ENCODE measurements around the gene ELP6.
"Not testable (repeated sequence)": the region's sequence is repeated elsewhere in the genome, so short reads cannot be mapped to it uniquely, and the experiment has no call there.

The ELP6 gene

GRCh38 chr3:47464588-47464987, 48.9 kb downstream of the ELP6 start:
- Histone ChIP-seq H3K4me1 (ENCODE audit: insufficient read depth, insufficient read length) (peaks cover 2% of the 10 kb centered on the region), H3K27me3 (ENCODE audit: insufficient read depth, insufficient read length) (no peaks in the 10 kb centered on the region), H3K9me3 (ENCODE audit: insufficient read depth, low read length) (peaks cover 4% of the 10 kb centered on the region; the same call in 1 of the 2 replicates), H3K4me3 (ENCODE audit: insufficient read length, low read depth) (no peak overlapping the region), H3K36me3 (ENCODE audit: insufficient read depth, insufficient read length, low read length) (peaks cover 3% of the 10 kb centered on the region), H3K9ac (ENCODE audit: insufficient read length, low read depth) (no peak overlapping the region)
- no peak for TF ChIP-seq SUZ12 (IDR thresholded peaks at IDR 0.05; ENCODE audit: extremely low read depth, insufficient read depth, insufficient read length)
- TF ChIP-seq YY1 (IDR thresholded peaks at IDR 0.05; ENCODE audit: insufficient read depth, insufficient read length) = no peak
- no peak for TF ChIP-seq ZNF274 (IDR thresholded peaks at IDR 0.05; ENCODE audit: low read depth, low read length)
- DNase-seq (ENCODE audit: low read depth, low spot score) = no peak

- H3K4me3 ChIP-seq (ENCODE audit: insufficient read length, low read depth); H3K9me3 ChIP-seq (ENCODE audit: insufficient read depth, low read length); H3K4me1 ChIP-seq (ENCODE audit: insufficient read depth, insufficient read length); H3K36me3 ChIP-seq (ENCODE audit: insufficient read depth, insufficient read length, low read length); H3K9ac ChIP-seq (ENCODE audit: insufficient read length, low read depth); H3K27me3 ChIP-seq (ENCODE audit: insufficient read depth, insufficient read length); DNase-seq (ENCODE audit: low read depth, low spot score): not testable (repeated sequence)
These were observed 53.9 kb downstream of the ELP6 start for GRCh38 chr3:47459534-47460085.

- Histone ChIP-seq H3K4me3 (ENCODE audit: insufficient read length, low read depth) (no peak overlapping the region), H3K4me1 (ENCODE audit: insufficient read depth, insufficient read length) (no peaks in the 10 kb centered on the region), H3K27me3 (ENCODE audit: insufficient read depth, insufficient read length) (no peaks in the 10 kb centered on the region), H3K9ac (ENCODE audit: insufficient read length, low read depth) (no peak overlapping the region), H3K36me3 (ENCODE audit: insufficient read depth, insufficient read length, low read length) (peaks cover 3% of the 10 kb centered on the region), H3K9me3 (ENCODE audit: insufficient read depth, low read length) (peaks cover 4% of the 10 kb centered on the region; the same call in 1 of the 2 replicates)
- TF ChIP-seq YY1 (IDR thresholded peaks at IDR 0.05; ENCODE audit: insufficient read depth, insufficient read length) = no peak
- no peak for TF ChIP-seq SUZ12 (IDR thresholded peaks at IDR 0.05; ENCODE audit: extremely low read depth, insufficient read depth, insufficient read length)
- TF ChIP-seq ZNF274 (IDR thresholded peaks at IDR 0.05; ENCODE audit: low read depth, low read length) = no peak
- DNase-seq (ENCODE audit: low read depth, low spot score) = no peak
These were observed 56.5 kb downstream of the ELP6 start for GRCh38 chr3:47456984-47457383.

GRCh38 chr3:47455806-47456452, 57.6 kb downstream of the ELP6 start:
- DNase-seq (ENCODE audit: low read depth, low spot score) = no peak
- Histone ChIP-seq H3K9ac (ENCODE audit: insufficient read length, low read depth) (no peak overlapping the region), H3K4me1 (ENCODE audit: insufficient read depth, insufficient read length) (no peaks in the 10 kb centered on the region), H3K27me3 (ENCODE audit: insufficient read depth, insufficient read length) (no peaks in the 10 kb centered on the region), H3K4me3 (ENCODE audit: insufficient read length, low read depth) (no peak overlapping the region), H3K9me3 (ENCODE audit: insufficient read depth, low read length) (peaks cover 4% of the 10 kb centered on the region; the same call in 1 of the 2 replicates), H3K36me3 (ENCODE audit: insufficient read depth, insufficient read length, low read length) (peaks cover 3% of the 10 kb centered on the region)
- TF ChIP-seq YY1 (IDR thresholded peaks at IDR 0.05; ENCODE audit: insufficient read depth, insufficient read length) (no peak), ZNF274 (IDR thresholded peaks at IDR 0.05; ENCODE audit: low read depth, low read length) (no peak), SUZ12 (IDR thresholded peaks at IDR 0.05; ENCODE audit: extremely low read depth, insufficient read depth, insufficient read length) (no peak)

GRCh38 chr3:47452453-47453215, 60.9 kb downstream of the ELP6 start:
- no peaks in the 10 kb centered on the region for H3K9me3 ChIP-seq (ENCODE audit: insufficient read depth, low read length)
- H3K36me3 ChIP-seq (ENCODE audit: insufficient read depth, insufficient read length, low read length) = no peaks in the 10 kb centered on the region
- H3K9ac ChIP-seq (ENCODE audit: insufficient read length, low read depth) = no peak overlapping the region
- TF ChIP-seq SUZ12 (IDR thresholded peaks at IDR 0.05; ENCODE audit: extremely low read depth, insufficient read depth, insufficient read length) (no peak), YY1 (IDR thresholded peaks at IDR 0.05; ENCODE audit: insufficient read depth, insufficient read length) (no peak)
- H3K27me3 ChIP-seq (ENCODE audit: insufficient read depth, insufficient read length) = no peaks in the 10 kb centered on the region
- no peaks in the 10 kb centered on the region for H3K4me1 ChIP-seq (ENCODE audit: insufficient read depth, insufficient read length)
- no peak for DNase-seq (ENCODE audit: low read depth, low spot score)
- no peak overlapping the region for H3K4me3 ChIP-seq (ENCODE audit: insufficient read length, low read depth)

All from NT2/D1 (cell line).